ENCODE measurements around the gene ATP6V1F.
A peak's percentile ranks its signal among the peaks of the same experiment; 100 is the strongest.

Gene ATP6V1F, protein sequence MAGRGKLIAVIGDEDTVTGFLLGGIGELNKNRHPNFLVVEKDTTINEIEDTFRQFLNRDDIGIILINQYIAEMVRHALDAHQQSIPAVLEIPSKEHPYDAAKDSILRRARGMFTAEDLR

DNA sequence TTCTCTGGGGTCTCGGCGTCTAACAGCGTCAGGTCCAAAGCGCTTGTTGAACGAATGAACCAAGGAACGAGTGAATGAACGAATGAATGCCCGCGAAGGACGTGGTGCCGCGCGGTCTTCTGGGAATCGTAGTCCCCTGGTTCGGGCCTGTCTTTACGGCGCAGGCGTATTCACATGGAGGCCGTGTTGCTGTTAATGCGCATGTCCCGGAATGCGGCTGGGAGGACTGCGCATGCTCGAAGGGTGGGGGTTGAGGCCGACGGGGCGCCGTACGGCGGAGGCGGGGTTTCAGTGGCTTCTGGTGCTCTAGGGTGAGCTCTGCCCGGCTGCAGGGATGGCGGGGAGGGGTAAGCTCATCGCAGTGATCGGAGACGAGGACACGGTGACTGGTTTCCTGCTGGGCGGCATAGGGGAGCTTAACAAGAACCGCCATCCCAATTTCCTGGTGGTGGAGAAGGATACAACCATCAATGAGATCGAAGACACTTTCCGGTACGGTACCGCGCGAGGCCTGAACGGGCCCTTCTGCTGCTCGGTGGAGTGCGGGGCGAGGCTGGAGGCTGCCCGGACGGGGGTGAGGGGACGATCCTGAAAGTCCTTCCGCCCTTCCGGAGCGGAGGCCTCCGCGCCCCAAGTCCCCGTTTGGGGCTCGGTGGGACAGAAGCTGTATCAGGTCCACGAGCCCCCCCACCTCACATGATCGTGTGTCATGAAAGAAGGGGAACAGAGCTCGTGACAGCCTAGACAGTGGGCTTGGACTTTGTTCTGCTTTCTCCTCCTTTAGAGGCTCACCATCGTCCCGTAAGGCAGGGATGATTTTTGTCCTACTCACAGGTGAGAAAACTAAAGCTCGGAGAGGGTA is at the start of gene ATP6V1F:
TSS of gene ATP6V1F (plus strand) at position 286 of the 862 bp plus-strand sequence. CDS start at position 335, 49 bp downstream.
- peak within 1 kb of the TSS; percentile 69 to 95 (median 92) for H3K9ac ChIP-seq (ENCODE audit: low read length in 5 of 5)
- H3K27ac ChIP-seq (ENCODE audit: low read depth, low read length), result peak within 1 kb of the TSS; percentile 78
- H3K4me1 ChIP-seq (ENCODE audit: control insufficient read depth in 5 of 5, insufficient read depth in 5 of 5, low read length in 5 of 5), result peaks cover 13 to 51% (median 44%) of the 10 kb centered on the region in 5 donors
- H3K27me3 ChIP-seq (ENCODE audit: control insufficient read depth in 5 of 5, insufficient read depth in 4 of 5, low read length in 5 of 5), result no peaks in the 10 kb centered on the region
- H3K9me3 ChIP-seq (ENCODE audit: control insufficient read depth in 5 of 5, low read length in 5 of 5), result no peaks in the 10 kb centered on the region
- peak within 1 kb of the TSS; percentile 89 to 98 (median 97) for H3K4me3 ChIP-seq (ENCODE audit: low read depth in 1 of 5, low read length in 5 of 5)
- H3K36me3 ChIP-seq (ENCODE audit: control insufficient read depth in 5 of 5, insufficient read depth in 5 of 5, low read length in 5 of 5), result peaks cover 0 to 20% (median 16%) of the 10 kb centered on the region in 5 donors

DNA sequence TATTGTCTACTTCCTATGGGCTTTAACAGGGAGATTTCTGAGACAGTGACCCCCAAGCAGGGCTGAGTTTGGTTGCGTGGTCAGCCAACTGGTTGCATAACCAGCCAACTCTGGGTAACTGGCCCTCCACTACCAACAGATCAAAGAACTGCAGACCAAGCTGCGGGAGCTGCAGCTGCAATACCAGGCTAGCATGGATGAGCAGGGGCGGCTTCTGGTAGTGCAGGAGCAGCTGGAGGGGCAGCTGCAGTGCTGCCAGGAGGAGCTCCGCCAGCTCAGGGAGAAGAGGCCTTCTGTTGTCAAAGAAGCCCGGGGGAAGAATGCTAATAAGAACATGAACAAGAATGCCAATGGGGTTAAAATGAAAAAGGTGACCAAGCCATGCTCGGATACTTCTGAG is 48.2 kb upstream of the ATP6V1F start:
- Histone ChIP-seq H3K27ac (ENCODE audit: low read depth, low read length) (no peak overlapping the region), H3K36me3 (ENCODE audit: control insufficient read depth in 5 of 5, insufficient read depth in 5 of 5, low read length in 5 of 5) (no peaks in the 10 kb centered on the region), H3K9me3 (ENCODE audit: control insufficient read depth in 5 of 5, low read length in 5 of 5) (no peaks in the 10 kb centered on the region), H3K27me3 (ENCODE audit: control insufficient read depth in 5 of 5, insufficient read depth in 4 of 5, low read length in 5 of 5) (no peaks in the 10 kb centered on the region), H3K9ac (ENCODE audit: low read length in 5 of 5) (no peak overlapping the region), H3K4me3 (ENCODE audit: low read depth in 1 of 5, low read length in 5 of 5) (no peak overlapping the region), H3K4me1 (ENCODE audit: control insufficient read depth in 5 of 5, insufficient read depth in 5 of 5, low read length in 5 of 5) (peaks cover 0 to 23% (median 6%) of the 10 kb centered on the region in 5 donors)

DNA sequence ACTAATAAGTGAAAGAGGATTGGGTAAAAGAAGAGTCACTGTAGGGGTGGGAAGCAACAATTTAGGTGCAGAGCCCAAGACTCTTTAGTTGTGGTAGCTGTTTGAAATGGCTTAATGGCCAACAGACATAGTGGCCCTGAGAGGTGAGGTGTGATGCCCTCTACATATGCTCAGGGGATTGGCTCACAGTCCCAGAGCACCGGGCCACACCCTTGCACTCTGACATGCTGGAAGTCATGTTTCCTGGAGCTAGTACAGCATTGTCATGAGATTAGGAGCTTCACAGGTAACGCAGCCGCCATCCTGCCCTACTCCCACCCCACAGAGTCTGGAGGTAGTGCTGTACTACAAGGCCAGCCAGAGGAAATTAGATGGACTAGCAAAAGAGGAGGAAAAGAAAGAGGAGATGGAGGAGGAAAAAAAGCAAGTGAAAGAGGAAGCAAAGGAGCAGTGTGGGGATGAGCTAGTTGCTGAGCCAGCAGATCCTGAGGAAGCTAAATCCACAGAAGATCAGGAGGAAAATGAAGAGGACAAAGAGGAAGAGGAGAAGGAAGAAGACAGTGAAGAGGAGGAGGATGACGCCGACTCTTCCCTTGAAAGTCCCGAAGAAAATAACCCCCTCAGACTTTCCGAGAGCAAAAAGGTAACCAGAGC is 47.2 kb upstream of the ATP6V1F start:
- no peak overlapping the region for H3K9ac ChIP-seq (ENCODE audit: low read length in 5 of 5)
- H3K9me3 ChIP-seq (ENCODE audit: control insufficient read depth in 5 of 5, low read length in 5 of 5), result no peaks in the 10 kb centered on the region
- H3K4me1 ChIP-seq (ENCODE audit: control insufficient read depth in 5 of 5, insufficient read depth in 5 of 5, low read length in 5 of 5), result peaks cover 0 to 23% (median 6%) of the 10 kb centered on the region in 5 donors
- H3K27ac ChIP-seq (ENCODE audit: low read depth, low read length), result no peak overlapping the region
- no peaks in the 10 kb centered on the region for H3K27me3 ChIP-seq (ENCODE audit: control insufficient read depth in 5 of 5, insufficient read depth in 4 of 5, low read length in 5 of 5)
- no peaks in the 10 kb centered on the region for H3K36me3 ChIP-seq (ENCODE audit: control insufficient read depth in 5 of 5, insufficient read depth in 5 of 5, low read length in 5 of 5)
- no peak overlapping the region for H3K4me3 ChIP-seq (ENCODE audit: low read depth in 1 of 5, low read length in 5 of 5)

DNA sequence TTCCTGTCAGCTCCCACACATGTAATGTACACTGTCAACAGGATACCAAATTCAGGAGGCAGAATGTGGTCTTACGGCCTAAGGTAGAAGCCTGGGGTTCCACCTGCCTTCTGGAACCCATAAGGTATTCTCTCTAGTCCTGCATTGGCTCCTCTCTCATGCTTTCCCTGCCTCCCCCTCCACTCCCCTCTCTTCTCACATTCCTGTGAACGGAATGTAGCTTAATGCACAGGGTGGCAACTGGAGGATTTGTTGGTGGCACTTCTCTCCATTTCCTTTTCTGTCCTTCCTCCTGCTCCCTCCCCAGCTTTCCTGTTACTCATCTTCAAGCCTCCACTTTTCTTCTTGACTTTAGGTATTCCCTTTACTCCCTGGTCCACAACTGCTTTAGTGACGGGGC is 44.0 kb upstream of the ATP6V1F start:
- Histone ChIP-seq H3K9ac (ENCODE audit: low read length in 5 of 5) (no peak overlapping the region), H3K36me3 (ENCODE audit: control insufficient read depth in 5 of 5, insufficient read depth in 5 of 5, low read length in 5 of 5) (no peaks in the 10 kb centered on the region), H3K4me1 (ENCODE audit: control insufficient read depth in 5 of 5, insufficient read depth in 5 of 5, low read length in 5 of 5) (peaks cover 0 to 10% (median 0%) of the 10 kb centered on the region in 5 donors), H3K27me3 (ENCODE audit: control insufficient read depth in 5 of 5, insufficient read depth in 4 of 5, low read length in 5 of 5) (no peaks in the 10 kb centered on the region), H3K4me3 (ENCODE audit: low read depth in 1 of 5, low read length in 5 of 5) (no peak overlapping the region), H3K27ac (ENCODE audit: low read depth, low read length) (no peak overlapping the region), H3K9me3 (ENCODE audit: control insufficient read depth in 5 of 5, low read length in 5 of 5) (no peaks in the 10 kb centered on the region)

DNA sequence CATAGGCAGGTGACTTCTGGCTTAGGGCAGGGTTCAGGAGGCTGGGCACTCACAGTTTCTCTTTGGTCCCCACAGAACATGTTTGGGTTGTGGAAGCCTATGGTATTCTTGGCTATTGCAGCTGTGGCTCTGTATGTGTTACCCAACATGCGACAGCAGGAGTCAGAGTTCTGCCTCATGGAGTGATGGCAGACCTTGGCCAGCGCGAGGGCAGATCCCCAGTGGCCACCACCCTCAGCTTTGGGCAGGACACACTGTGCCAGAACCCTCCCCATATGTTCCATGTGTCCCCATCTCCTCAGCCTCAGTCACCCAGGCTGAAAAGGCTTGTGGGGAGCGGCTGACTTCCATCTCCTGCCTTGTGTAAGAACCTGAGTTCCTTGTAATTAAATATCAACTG is 40.9 kb upstream of the ATP6V1F start:
- no peaks in the 10 kb centered on the region for H3K27me3 ChIP-seq (ENCODE audit: control insufficient read depth in 5 of 5, insufficient read depth in 4 of 5, low read length in 5 of 5)
- no peaks in the 10 kb centered on the region for H3K36me3 ChIP-seq (ENCODE audit: control insufficient read depth in 5 of 5, insufficient read depth in 5 of 5, low read length in 5 of 5)
- H3K9ac ChIP-seq (ENCODE audit: low read length in 5 of 5), result no peak overlapping the region
- H3K9me3 ChIP-seq (ENCODE audit: control insufficient read depth in 5 of 5, low read length in 5 of 5), result no peaks in the 10 kb centered on the region
- H3K4me3 ChIP-seq (ENCODE audit: low read depth in 1 of 5, low read length in 5 of 5), result no peak overlapping the region
- H3K4me1 ChIP-seq (ENCODE audit: control insufficient read depth in 5 of 5, insufficient read depth in 5 of 5, low read length in 5 of 5), result no peaks in the 10 kb centered on the region
- no peak overlapping the region for H3K27ac ChIP-seq (ENCODE audit: low read depth, low read length)

DNA sequence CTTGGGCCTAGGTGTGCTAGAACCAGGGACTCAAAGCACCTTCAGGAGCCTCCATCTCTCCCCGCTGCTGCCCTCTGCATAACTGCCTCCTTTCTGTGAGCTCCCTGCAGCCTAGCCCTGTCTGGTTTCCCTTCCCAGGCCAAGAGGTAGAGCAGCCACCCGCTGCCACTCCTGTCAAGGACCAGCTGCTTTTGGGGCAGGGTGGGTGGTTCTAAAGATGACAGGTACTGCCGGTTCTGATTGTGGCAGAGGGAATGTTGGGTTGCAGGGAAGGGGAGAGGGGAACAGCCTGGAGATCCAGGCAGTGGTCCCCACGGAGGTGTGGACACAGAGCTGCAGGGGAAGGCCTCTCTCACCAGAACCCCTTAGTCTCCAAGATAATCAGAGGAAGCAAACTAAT is 36.1 kb upstream of the ATP6V1F start:
- H3K27ac ChIP-seq (ENCODE audit: low read depth, low read length), result no peak overlapping the region
- peaks cover 5 to 34% (median 29%) of the 10 kb centered on the region in 5 donors for H3K4me1 ChIP-seq (ENCODE audit: control insufficient read depth in 5 of 5, insufficient read depth in 5 of 5, low read length in 5 of 5)
- no peaks in the 10 kb centered on the region for H3K9me3 ChIP-seq (ENCODE audit: control insufficient read depth in 5 of 5, low read length in 5 of 5)
- H3K36me3 ChIP-seq (ENCODE audit: control insufficient read depth in 5 of 5, insufficient read depth in 5 of 5, low read length in 5 of 5), result no peaks in the 10 kb centered on the region
- peaks cover 2 to 11% (median 6%) of the 10 kb centered on the region in 5 donors for H3K27me3 ChIP-seq (ENCODE audit: control insufficient read depth in 5 of 5, insufficient read depth in 4 of 5, low read length in 5 of 5)
- no peak overlapping the region for H3K4me3 ChIP-seq (ENCODE audit: low read depth in 1 of 5, low read length in 5 of 5)
- no peak overlapping the region for H3K9ac ChIP-seq (ENCODE audit: low read length in 5 of 5)

DNA sequence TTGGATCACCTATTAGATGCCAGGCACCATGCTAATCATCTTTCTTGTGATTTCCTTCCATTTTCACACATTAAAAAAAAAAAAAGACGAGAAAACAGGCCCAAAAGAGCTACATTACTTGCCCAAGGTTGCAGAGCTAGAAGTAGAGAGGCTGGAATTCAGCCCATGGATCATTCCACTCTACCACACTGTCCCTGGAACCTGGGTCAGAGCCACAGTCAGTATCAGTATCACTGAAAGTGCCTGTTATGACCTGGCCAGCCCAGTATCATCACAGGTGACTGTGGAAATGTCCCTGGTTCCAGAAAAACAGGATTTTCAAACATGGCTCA is 35.8 kb upstream of the ATP6V1F start:
- no peak overlapping the region for H3K27ac ChIP-seq (ENCODE audit: low read depth, low read length)
- no peak overlapping the region for H3K4me3 ChIP-seq (ENCODE audit: low read depth in 1 of 5, low read length in 5 of 5)
- H3K4me1 ChIP-seq (ENCODE audit: control insufficient read depth in 5 of 5, insufficient read depth in 5 of 5, low read length in 5 of 5), result peaks cover 5 to 38% (median 33%) of the 10 kb centered on the region in 5 donors
- no peaks in the 10 kb centered on the region for H3K36me3 ChIP-seq (ENCODE audit: control insufficient read depth in 5 of 5, insufficient read depth in 5 of 5, low read length in 5 of 5)
- peaks cover 4 to 14% (median 6%) of the 10 kb centered on the region in 5 donors for H3K27me3 ChIP-seq (ENCODE audit: control insufficient read depth in 5 of 5, insufficient read depth in 4 of 5, low read length in 5 of 5)
- no peak overlapping the region for H3K9ac ChIP-seq (ENCODE audit: low read length in 5 of 5)
- no peaks in the 10 kb centered on the region for H3K9me3 ChIP-seq (ENCODE audit: control insufficient read depth in 5 of 5, low read length in 5 of 5)

DNA sequence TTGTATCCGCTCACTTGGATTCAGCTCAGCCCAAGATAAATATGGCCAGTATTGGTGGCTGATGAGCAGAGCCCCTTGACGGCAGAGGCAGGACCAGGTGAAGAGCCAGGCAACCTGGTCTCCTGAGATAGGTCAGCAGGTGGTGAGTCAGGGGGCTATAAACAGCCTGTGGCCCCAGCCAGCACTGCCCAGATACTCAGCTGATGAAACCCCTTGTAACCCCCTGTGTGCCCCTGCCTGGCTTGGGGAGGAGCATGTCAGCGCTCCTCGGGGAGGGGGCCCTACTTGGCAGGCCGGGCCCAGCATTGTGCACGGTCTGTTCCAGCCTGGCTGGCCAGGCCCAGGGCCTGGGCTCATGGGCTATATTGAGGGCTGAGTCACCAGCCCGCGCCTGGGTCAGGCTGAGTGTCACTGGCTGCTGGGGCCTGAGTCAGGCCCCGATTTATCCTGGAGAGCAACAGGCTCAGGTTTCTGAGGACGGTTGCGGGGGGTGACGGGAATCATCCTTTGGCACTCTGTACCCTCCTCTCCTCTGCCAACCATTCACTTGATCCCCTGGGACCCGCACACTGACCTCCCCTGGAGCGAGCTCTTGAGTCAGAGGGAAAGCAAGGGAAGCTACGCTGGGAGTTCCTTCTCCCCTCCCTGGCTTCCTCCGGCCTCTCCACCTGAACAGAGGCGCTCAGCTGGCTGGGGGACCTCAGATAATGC is 35.3 kb upstream of the ATP6V1F start:
- peaks cover 4 to 18% (median 9%) of the 10 kb centered on the region in 5 donors for H3K27me3 ChIP-seq (ENCODE audit: control insufficient read depth in 5 of 5, insufficient read depth in 4 of 5, low read length in 5 of 5)
- H3K27ac ChIP-seq (ENCODE audit: low read depth, low read length), result peak overlapping the region; percentile 60
- peaks cover 5 to 41% (median 37%) of the 10 kb centered on the region in 5 donors for H3K4me1 ChIP-seq (ENCODE audit: control insufficient read depth in 5 of 5, insufficient read depth in 5 of 5, low read length in 5 of 5)
- H3K9me3 ChIP-seq (ENCODE audit: control insufficient read depth in 5 of 5, low read length in 5 of 5), result no peaks in the 10 kb centered on the region
- no peak overlapping the region for H3K4me3 ChIP-seq (ENCODE audit: low read depth in 1 of 5, low read length in 5 of 5)
- H3K9ac ChIP-seq (ENCODE audit: low read length in 5 of 5), result peak overlapping the region in 2 of 5 donors; percentile 5 to 36
- H3K36me3 ChIP-seq (ENCODE audit: control insufficient read depth in 5 of 5, insufficient read depth in 5 of 5, low read length in 5 of 5), result no peaks in the 10 kb centered on the region

DNA sequence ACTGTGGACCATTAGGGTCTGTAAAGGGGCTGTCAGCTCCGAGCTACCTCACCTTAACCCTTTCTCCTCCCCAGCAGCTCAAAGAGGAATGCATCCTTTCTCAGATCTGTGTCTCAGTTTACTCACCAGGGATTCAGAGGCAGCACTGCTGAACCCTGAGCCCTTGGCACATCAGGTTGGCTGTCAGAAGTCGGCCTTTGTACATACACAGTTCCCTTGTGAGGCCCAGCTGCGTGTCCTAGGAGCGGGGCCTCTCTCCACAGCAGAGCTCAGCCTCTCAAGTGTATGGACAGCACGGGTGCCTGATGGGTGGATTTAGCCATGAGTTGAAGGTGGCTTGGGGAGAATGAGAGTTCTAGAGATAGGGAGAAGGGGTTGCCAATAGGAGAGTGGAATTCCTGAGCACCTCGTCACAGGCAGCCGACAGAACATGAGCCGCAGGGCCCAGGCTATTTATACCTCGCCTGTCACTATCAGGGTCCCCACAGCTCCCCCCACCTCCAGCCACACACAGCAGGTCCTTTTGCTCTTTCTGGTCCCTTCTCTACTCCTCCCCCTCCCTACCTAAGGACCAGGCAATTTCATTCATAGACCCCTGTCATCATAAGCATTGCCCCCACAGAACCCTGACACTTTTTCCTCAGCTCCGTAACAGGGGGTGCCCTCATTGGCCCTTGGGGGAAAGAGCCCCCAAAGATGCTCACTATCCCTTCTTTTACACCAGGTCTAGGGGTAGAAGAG is 34.5 kb upstream of the ATP6V1F start:
- no peak overlapping the region for H3K4me3 ChIP-seq (ENCODE audit: low read depth in 1 of 5, low read length in 5 of 5)
- peaks cover 5 to 48% (median 43%) of the 10 kb centered on the region in 5 donors for H3K4me1 ChIP-seq (ENCODE audit: control insufficient read depth in 5 of 5, insufficient read depth in 5 of 5, low read length in 5 of 5)
- peak overlapping the region in 2 of 5 donors; percentile 5 to 36 for H3K9ac ChIP-seq (ENCODE audit: low read length in 5 of 5)
- H3K27me3 ChIP-seq (ENCODE audit: control insufficient read depth in 5 of 5, insufficient read depth in 4 of 5, low read length in 5 of 5), result peaks cover 4 to 25% (median 15%) of the 10 kb centered on the region in 5 donors
- H3K36me3 ChIP-seq (ENCODE audit: control insufficient read depth in 5 of 5, insufficient read depth in 5 of 5, low read length in 5 of 5), result no peaks in the 10 kb centered on the region
- H3K27ac ChIP-seq (ENCODE audit: low read depth, low read length), result peak overlapping the region; percentile 60
- no peaks in the 10 kb centered on the region for H3K9me3 ChIP-seq (ENCODE audit: control insufficient read depth in 5 of 5, low read length in 5 of 5)

All from subcutaneous abdominal adipose tissue (tissue), 5 donors.